HG03354 (cell line): Measurements from ENCODE around the gene TMUB1.

Experiments used
- ATAC-seq: cut with Tn5 transposase; IDR thresholded peaks from one replicate; pipeline ENCODE4 v1.9.1; 2021; ENCODE audit warnings: mild to moderate bottlenecking; ENCODE audit not compliant: unreplicated experiment, poor library complexity, severe bottlenecking

The TMUB1 gene

GRCh38 chr7:151122276-151122675 is 39.0 kb upstream of the TMUB1 start:
- no peak for ATAC-seq

- ATAC-seq = no peak
Observed at GRCh38 chr7:151121380-151122170, 38.3 kb upstream of the TMUB1 start.

- no peak for ATAC-seq
Observed at GRCh38 chr7:151120896-151121295, 37.6 kb upstream of the TMUB1 start.

- no peak for ATAC-seq
Observed at GRCh38 chr7:151119902-151120301, 36.6 kb upstream of the TMUB1 start.

GRCh38 chr7:151119055-151119415 is 35.7 kb upstream of the TMUB1 start:
- ATAC-seq = no peak

- ATAC-seq = no peak
Observed at GRCh38 chr7:151118108-151119054, 35.1 kb upstream of the TMUB1 start.

- no peak for ATAC-seq
Observed at GRCh38 chr7:151117565-151117964, 34.3 kb upstream of the TMUB1 start.

GRCh38 chr7:151116603-151117440 is 33.5 kb upstream of the TMUB1 start:
- no peak for ATAC-seq

GRCh38 chr7:151115836-151116418 is 32.6 kb upstream of the TMUB1 start:
- ATAC-seq = no peak

- peak; percentile 49 for ATAC-seq
Observed at GRCh38 chr7:151115121-151115835, 32.0 kb upstream of the TMUB1 start.

- ATAC-seq = peak; percentile 28
Observed at GRCh38 chr7:151114151-151115090, 31.1 kb upstream of the TMUB1 start.

GRCh38 chr7:151113344-151114150 is 30.3 kb upstream of the TMUB1 start:
- ATAC-seq = no peak

GRCh38 chr7:151110941-151111645 is 27.8 kb upstream of the TMUB1 start:
- peak; percentile 81 for ATAC-seq

GRCh38 chr7:151110236-151110940 is 27.1 kb upstream of the TMUB1 start:
- ATAC-seq = no peak

- ATAC-seq = no peak
Observed at GRCh38 chr7:151109094-151110048, 26.1 kb upstream of the TMUB1 start.
